ENCODE data around the gene MAST2. TPM values are rescaled to one million over a fixed set of nuclear protein-coding genes. Genes with fewer than 3 reads are reported as not detected.

The MAST2 gene
- total RNA-seq, 4 donors from 2014 or later, result 6.6 to 22.6 (median 13.9) TPM

DNA sequence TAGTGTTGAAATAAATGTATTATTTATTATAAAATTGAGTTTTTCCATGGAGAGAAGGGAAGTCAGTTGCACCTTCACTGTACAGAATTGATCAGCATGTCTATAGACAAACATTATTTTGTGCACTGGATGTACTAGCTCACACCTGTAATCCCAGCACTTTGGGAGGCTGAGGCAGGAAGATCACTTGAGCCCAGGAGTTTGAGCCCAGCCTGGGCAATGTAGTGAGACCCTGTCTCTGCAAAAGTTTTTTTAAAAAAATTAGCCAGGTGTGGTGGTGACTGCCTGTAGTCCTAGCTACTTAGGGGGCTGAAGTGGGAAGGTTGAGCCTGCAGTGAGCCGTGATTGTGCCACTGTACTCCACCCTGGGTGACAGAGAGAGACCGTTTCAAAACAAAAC, 87.7 kb downstream of the MAST2 start:
- TF ChIP-seq, protein P1, sequence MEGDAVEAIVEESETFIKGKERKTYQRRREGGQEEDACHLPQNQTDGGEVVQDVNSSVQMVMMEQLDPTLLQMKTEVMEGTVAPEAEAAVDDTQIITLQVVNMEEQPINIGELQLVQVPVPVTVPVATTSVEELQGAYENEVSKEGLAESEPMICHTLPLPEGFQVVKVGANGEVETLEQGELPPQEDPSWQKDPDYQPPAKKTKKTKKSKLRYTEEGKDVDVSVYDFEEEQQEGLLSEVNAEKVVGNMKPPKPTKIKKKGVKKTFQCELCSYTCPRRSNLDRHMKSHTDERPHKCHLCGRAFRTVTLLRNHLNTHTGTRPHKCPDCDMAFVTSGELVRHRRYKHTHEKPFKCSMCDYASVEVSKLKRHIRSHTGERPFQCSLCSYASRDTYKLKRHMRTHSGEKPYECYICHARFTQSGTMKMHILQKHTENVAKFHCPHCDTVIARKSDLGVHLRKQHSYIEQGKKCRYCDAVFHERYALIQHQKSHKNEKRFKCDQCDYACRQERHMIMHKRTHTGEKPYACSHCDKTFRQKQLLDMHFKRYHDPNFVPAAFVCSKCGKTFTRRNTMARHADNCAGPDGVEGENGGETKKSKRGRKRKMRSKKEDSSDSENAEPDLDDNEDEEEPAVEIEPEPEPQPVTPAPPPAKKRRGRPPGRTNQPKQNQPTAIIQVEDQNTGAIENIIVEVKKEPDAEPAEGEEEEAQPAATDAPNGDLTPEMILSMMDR (IDR thresholded peaks at IDR 0.05), result no peak
- no peak for TF ChIP-seq POLR2A (IDR thresholded peaks at IDR 0.05)
- WGBS, 2 donors, result 91 to 99% methylated on average over 2 of the region's 2 CpGs

DNA sequence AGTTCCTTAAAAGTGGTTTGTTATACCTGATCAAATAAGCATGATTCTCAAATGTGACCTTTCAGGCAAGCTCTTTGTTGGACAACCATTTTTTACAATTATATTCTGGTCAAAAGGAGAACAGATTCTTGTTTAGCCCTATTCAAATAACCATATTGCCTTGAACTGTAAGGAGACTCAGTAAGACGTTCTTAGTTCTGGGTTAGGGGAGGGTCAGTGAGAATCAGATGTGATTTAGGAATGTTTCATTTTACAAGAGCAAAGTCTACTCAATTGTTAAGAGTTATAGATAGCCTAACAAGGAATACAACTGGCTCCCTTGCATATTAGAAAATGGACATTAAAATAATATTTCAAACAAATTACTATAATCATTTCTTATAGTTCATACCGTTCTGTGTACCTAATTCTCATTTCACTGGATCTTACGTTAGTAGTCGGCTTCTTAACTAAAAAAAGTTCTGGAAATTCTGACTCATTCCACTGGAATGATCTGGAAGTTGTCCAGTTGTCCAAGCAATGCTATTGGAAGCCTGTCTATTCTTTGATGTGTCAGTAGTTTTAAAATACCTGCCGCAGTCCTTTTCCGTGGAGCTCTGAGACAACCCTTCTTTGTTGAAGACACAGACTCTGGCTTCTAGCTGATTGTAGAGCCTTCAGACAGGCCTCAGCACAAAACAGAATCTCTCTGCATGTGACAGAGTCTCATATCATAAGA, 88.8 kb downstream of the MAST2 start:
- 16 to 21% methylated on average over 6 of the region's 6 CpGs for WGBS, 2 donors

More for the DNA sequence above, 87.7 kb downstream of the MAST2 start:
- DNase-seq (ENCODE audit: low spot score in 2 of 2), result no peak
- no peak overlapping the region for H3K4me3 ChIP-seq (ENCODE audit: low read depth, poor library complexity, severe bottlenecking)
- intact Hi-C loops (cut with DNase I; ENCODE audit: low total_unique reads), result no loop called here

DNA sequence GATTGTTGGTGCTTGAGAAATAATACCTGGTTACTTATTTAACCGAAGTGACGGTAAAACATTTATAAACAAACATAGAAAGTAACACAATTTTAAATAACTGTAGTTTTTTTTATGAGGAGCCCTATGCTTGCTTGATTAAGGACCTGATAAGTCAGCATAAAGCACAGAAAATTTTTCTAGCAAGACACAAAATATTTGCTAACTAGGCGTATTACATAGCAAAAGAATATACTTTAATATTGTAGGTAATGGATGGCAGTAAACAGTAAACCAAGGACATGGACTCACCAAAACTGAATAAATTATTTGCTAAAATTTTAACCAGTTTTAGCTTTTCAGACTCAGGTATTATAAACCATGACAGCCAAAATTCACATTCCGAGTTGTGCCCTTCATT, 90.9 kb downstream of the MAST2 start:
- no peak for DNase-seq (ENCODE audit: low spot score in 2 of 2)
- WGBS, 2 donors, result 74 to 85% methylated on average over 4 of the region's 4 CpGs
- intact Hi-C loops (cut with DNase I; ENCODE audit: low total_unique reads), result no loop called here
- H3K4me3 ChIP-seq (ENCODE audit: low read depth, poor library complexity, severe bottlenecking), result no peak overlapping the region
- TF ChIP-seq, protein P1 (IDR thresholded peaks at IDR 0.05), result no peak
- TF ChIP-seq POLR2A (IDR thresholded peaks at IDR 0.05), result no peak

More for the DNA sequence above, 88.8 kb downstream of the MAST2 start:
- intact Hi-C loops (cut with DNase I; ENCODE audit: low total_unique reads), result no loop called here
- no peak for DNase-seq (ENCODE audit: low spot score in 2 of 2)
- no peak for TF ChIP-seq POLR2A (IDR thresholded peaks at IDR 0.05)
- TF ChIP-seq, protein P1 (IDR thresholded peaks at IDR 0.05), result no peak
- H3K4me3 ChIP-seq (ENCODE audit: low read depth, poor library complexity, severe bottlenecking), result no peak overlapping the region

DNA sequence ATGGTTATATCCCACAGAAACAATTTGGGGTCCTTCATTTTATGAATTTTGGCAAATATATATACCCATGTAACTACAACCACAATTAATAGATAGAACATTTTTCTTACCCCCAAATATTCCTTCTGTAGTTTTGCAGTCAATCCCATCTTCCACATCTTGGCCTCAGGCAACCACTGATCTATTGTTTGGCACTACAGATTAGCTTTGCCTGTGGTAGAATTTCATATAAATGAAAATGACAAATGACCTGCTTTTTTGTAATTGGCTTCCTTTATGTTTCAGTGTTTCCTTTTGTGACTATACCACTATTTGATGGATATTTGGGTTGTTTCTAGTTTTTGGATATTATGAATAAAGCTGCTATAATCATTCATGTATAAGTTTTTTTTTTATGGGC, 91.5 kb downstream of the MAST2 start:
- TF ChIP-seq, protein P1 (IDR thresholded peaks at IDR 0.05), result no peak
- no peak for TF ChIP-seq POLR2A (IDR thresholded peaks at IDR 0.05)
- intact Hi-C loops (cut with DNase I; ENCODE audit: low total_unique reads), result no loop called here
- no peak for DNase-seq (ENCODE audit: low spot score in 2 of 2)
- no peak overlapping the region for H3K4me3 ChIP-seq (ENCODE audit: low read depth, poor library complexity, severe bottlenecking)

DNA sequence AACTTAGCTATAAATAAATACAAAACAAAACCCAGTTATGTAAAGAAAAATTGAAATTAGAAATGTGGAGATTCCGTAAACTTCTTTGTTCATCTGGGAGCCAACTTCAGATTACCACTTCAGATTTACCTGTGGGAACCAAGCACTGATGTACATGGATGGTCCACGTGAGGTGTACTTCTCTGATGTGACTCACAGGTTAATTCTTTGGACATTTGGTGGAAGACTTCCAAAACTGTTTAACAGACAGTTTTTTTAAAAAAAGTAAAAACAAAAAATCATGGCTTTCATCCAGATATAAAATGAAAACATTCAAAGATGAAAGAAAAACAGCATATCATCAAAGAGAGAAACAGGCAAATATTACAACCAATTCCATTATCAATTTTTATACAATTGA, 92.0 kb downstream of the MAST2 start:
- no peak for TF ChIP-seq POLR2A (IDR thresholded peaks at IDR 0.05)
- TF ChIP-seq, protein P1 (IDR thresholded peaks at IDR 0.05), result no peak
- WGBS, 2 donors, result 83 to 92% methylated on average over 2 of the region's 2 CpGs
- intact Hi-C loops (cut with DNase I; ENCODE audit: low total_unique reads), result no loop called here
- DNase-seq (ENCODE audit: low spot score in 2 of 2), result no peak
- H3K4me3 ChIP-seq (ENCODE audit: low read depth, poor library complexity, severe bottlenecking), result no peak overlapping the region

DNA sequence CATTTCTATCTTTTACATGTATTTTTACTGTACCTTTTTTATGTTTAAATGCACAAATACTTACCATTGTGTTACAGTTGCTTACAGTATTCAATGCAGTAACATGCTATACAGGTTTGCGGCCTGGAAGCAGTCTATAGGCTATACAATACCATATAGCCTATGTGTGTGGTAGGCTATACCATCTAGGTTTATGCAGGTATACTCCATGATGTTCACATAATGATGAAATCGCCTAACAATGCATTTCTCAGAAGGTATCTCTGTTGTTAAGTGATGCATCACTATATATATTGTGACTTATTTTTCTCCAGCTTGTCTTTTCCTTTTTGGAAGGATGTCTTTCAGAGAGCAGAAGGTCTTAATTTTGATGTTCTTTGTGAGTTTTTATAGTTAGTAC, 103.5 kb downstream of the MAST2 start:
- TF ChIP-seq POLR2A (IDR thresholded peaks at IDR 0.05), result no peak
- TF ChIP-seq, protein P1 (IDR thresholded peaks at IDR 0.05), result no peak
- DNase-seq (ENCODE audit: low spot score in 2 of 2), result no peak
- no peak overlapping the region for H3K4me3 ChIP-seq (ENCODE audit: low read depth, poor library complexity, severe bottlenecking)
- WGBS, 2 donors, result 93 to 98% methylated on average over 2 of the region's 2 CpGs
- intact Hi-C loops (cut with DNase I; ENCODE audit: low total_unique reads), result no loop called here

Measured in lower leg skin (tissue), 4 donors.